ENCODE measurements around the gene MAP3K1. TPM values are rescaled to one million over a fixed set of nuclear protein-coding genes. Genes with fewer than 3 reads are reported as not detected.

The MAP3K1 gene
- total RNA-seq, 4 donors from 2014 or later: 22.8 to 35.9 (median 29.9) TPM

DNA sequence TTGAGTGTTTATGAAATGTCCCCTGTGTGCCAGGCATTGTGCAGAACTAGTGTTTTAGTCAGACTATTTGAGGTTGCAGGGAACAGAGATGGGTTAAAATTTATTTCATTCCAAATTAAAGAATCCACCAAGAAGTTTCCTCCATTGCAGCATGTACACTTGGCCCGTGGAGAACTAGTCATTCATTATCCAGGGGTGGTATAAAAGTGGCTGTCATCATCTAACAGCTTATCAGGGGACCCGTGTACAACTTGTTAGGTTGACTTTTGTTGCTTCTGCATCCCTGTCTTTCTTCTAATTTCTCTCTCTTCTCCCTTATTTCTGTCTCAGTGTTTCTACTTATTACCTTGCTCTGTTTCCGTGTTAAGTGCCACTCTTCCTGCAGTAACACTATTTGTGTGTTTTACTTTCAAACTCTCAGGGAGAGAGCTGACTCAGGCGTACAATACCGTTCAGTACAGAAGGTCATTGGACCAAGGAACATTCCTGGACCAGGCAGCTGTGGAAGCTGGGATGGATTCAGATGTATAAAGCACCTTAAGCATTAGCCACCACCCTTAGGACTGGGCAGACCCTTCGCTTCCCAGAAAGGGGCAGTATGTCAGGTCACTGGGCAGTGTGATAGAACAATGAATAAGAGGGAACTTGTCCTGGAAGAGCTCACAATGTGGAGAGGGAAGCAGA, 36.1 kb downstream of the MAP3K1 start:
- Histone ChIP-seq H3K27me3 (no peaks in the 10 kb centered on the region), H3K4me1 (peaks cover 26 to 98% (median 46%) of the 10 kb centered on the region in 3 donors), H3K9me3 (no peaks in the 10 kb centered on the region), H3K4me3 (no peak overlapping the region), H3K27ac (no peak overlapping the region), H3K36me3 (no peaks in the 10 kb centered on the region)
- no peak for DNase-seq
- intact Hi-C loops (cut with DNase I): no loop called here
- TF ChIP-seq, protein P1, sequence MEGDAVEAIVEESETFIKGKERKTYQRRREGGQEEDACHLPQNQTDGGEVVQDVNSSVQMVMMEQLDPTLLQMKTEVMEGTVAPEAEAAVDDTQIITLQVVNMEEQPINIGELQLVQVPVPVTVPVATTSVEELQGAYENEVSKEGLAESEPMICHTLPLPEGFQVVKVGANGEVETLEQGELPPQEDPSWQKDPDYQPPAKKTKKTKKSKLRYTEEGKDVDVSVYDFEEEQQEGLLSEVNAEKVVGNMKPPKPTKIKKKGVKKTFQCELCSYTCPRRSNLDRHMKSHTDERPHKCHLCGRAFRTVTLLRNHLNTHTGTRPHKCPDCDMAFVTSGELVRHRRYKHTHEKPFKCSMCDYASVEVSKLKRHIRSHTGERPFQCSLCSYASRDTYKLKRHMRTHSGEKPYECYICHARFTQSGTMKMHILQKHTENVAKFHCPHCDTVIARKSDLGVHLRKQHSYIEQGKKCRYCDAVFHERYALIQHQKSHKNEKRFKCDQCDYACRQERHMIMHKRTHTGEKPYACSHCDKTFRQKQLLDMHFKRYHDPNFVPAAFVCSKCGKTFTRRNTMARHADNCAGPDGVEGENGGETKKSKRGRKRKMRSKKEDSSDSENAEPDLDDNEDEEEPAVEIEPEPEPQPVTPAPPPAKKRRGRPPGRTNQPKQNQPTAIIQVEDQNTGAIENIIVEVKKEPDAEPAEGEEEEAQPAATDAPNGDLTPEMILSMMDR (IDR thresholded peaks at IDR 0.05): no peak
- TF ChIP-seq POLR2A (IDR thresholded peaks at IDR 0.05): no peak
- WGBS, 2 donors: 58 to 74% methylated on average over 6 of the region's 6 CpGs

DNA sequence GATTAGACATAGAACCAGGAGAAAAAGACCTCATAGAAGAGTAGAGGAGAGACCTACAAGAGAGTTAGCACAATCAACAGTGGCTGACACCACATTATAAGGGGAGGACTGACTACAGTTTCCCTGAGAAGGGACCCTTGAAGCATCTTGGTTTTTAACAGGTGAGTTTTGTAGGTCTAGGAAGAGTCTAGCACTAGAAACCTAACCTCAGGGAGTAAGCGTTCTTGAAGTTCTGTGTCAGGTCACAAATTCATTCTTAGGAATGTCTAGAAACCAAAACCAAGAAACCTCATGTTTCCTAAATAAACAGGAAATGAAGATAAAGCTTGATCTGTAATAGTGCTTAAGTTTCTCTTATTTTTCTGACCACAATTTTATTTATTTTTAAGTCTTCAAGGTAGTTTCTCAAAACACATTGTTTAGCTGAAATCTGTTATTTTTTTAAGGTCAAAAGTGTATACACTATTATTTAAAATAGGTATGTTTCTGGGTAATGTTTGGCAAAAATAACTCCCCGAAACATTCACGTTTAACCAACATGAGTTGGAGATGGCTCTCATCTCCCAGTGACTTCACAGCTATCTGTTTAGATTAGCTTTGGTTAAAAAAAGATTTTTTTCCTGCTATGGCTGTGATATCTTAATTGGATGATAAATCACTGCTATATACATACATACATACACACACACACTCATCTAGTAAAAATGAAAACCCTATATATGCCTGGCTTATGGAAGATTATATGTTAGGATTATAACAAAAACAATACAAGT, 37.1 kb downstream of the MAP3K1 start:
- no peaks in the 10 kb centered on the region for H3K9me3 ChIP-seq
- WGBS, 2 donors: 54 to 76% methylated on average over 3 of the region's 3 CpGs
- intact Hi-C loops (cut with DNase I): no loop called here
- H3K4me1 ChIP-seq: peaks cover 26 to 94% (median 44%) of the 10 kb centered on the region in 3 donors
- no peaks in the 10 kb centered on the region for H3K27me3 ChIP-seq
- no peak overlapping the region for H3K27ac ChIP-seq
- no peak for DNase-seq
- peaks cover 0 to 7% (median 0%) of the 10 kb centered on the region in 3 donors for H3K36me3 ChIP-seq
- TF ChIP-seq, protein P1 (IDR thresholded peaks at IDR 0.05): no peak
- no peak for TF ChIP-seq POLR2A (IDR thresholded peaks at IDR 0.05)
- no peak overlapping the region for H3K4me3 ChIP-seq

DNA sequence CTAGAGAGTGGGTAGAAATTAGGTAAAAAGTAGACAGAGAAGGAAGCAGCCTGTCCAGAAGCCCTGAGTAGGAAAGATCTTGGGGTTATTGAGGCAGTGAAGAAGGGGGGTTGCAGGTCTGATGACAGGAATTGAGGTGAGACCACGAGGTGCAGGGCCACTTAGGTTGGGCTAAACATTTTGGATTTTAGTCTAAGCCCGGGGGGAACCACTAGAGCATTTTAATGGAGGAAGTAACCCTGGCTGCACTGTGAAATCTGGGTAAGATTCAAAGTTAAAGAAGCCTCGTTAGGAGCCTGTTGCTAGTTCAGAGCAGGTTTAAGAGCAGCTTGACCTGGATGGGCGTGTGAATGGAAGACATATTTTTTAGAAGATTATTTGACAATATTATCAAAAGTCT, 38.3 kb downstream of the MAP3K1 start:
- 74 to 77% methylated on average over 4 of the region's 4 CpGs for WGBS, 2 donors
- no peak for DNase-seq
- no peaks in the 10 kb centered on the region for H3K27me3 ChIP-seq
- H3K9me3 ChIP-seq: no peaks in the 10 kb centered on the region
- H3K4me3 ChIP-seq: no peak overlapping the region
- intact Hi-C loops (cut with DNase I): no loop called here
- H3K4me1 ChIP-seq: peaks cover 19 to 81% (median 38%) of the 10 kb centered on the region in 3 donors
- TF ChIP-seq, protein P1 (IDR thresholded peaks at IDR 0.05): no peak
- TF ChIP-seq POLR2A (IDR thresholded peaks at IDR 0.05): no peak
- H3K27ac ChIP-seq: no peak overlapping the region
- H3K36me3 ChIP-seq: peaks cover 0 to 18% (median 0%) of the 10 kb centered on the region in 3 donors

DNA sequence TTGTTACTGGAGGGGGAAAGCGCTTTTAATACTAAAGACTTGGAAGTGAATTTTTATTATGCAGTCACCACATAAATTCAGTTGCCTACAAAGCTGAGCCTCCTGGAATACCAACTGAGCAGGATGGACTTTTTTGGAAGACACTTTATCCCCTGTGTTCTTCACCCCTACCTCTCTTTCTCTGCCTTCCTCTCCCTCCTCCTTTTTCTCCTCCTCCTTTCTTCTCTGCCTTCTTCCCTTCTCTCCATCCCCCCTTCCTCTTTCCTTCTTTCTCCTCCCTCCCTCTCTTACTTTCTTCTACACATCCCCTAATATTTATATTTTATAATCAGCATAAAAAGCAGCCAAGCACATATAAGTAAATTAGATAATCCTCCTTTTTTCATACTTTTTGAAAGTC, 39.6 kb downstream of the MAP3K1 start:
- Histone ChIP-seq H3K27me3 (no peaks in the 10 kb centered on the region), H3K27ac (no peak overlapping the region), H3K4me1 (peaks cover 14 to 69% (median 30%) of the 10 kb centered on the region in 3 donors), H3K36me3 (peaks cover 0 to 30% (median 0%) of the 10 kb centered on the region in 3 donors), H3K4me3 (no peak overlapping the region), H3K9me3 (no peaks in the 10 kb centered on the region)
- TF ChIP-seq POLR2A (IDR thresholded peaks at IDR 0.05): no peak
- TF ChIP-seq, protein P1 (IDR thresholded peaks at IDR 0.05): no peak
- WGBS, 2 donors: 77 to 86% methylated on average over 1 of the region's 1 CpG
- DNase-seq: no peak
- intact Hi-C loops (cut with DNase I): no loop called here

DNA sequence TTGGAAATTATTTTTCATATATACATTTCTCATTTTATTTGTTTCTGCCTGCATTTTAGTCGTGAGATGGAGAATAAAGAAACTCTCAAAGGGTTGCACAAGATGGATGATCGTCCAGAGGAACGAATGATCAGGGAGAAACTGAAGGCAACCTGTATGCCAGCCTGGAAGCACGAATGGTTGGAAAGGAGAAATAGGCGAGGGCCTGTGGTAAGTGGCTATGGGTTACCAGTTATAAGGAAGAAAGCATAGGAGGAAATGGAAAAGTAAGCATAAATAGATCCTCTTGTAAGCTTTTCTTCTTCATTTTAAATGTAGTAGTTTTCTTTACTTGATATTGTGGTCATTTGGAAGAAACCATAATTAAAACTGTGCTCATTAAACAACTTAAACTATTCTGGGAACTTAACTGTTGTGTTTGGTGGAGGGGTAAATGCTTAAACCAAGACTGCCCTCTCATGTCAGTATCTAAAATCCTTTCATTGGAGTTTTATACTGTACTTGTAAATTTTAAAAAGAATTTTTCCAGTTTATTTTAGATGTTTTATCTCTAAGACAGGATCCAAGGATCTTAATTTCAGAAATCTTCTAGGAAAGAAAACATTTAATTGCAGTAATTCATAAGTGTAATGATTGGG, 41.3 kb downstream of the MAP3K1 start:
- H3K36me3 ChIP-seq: peaks cover 0 to 48% (median 0%) of the 10 kb centered on the region in 3 donors
- TF ChIP-seq, protein P1 (IDR thresholded peaks at IDR 0.05): no peak
- no peak for TF ChIP-seq POLR2A (IDR thresholded peaks at IDR 0.05)
- no peaks in the 10 kb centered on the region for H3K9me3 ChIP-seq
- H3K27me3 ChIP-seq: no peaks in the 10 kb centered on the region
- H3K4me3 ChIP-seq: no peak overlapping the region
- H3K4me1 ChIP-seq: peaks cover 7 to 52% (median 21%) of the 10 kb centered on the region in 3 donors
- DNase-seq: no peak
- no peak overlapping the region for H3K27ac ChIP-seq
- intact Hi-C loops (cut with DNase I): no loop called here
- 75 to 76% methylated on average over 5 of the region's 5 CpGs for WGBS, 2 donors

Data from esophagus squamous epithelium (tissue), 5 donors.